Mesenteric fat pad (tissue), 1 donor: Measurements from ENCODE around the gene SMIM24. TPM values are rescaled to one million over a fixed set of nuclear protein-coding genes. Genes with fewer than 3 reads are reported as not detected.

Experiments used
- DNase-seq: peaks from one replicate; pipeline ENCODE4 v3.0.0-alpha.2; 2020; ENCODE audit warnings: low spot score
- total RNA-seq: library from RNA; stranded (reverse); fragmentation: NEBNext Ultra II Directional; extraction: Animal tissue kit (Norgen Biotek cat#: 25700); gene quantifications from one replicate; pipeline ENCODE4 v1.2.1, GENCODE V29; 2021
- donor health status: DM: yes; HTN: yes; CAD: no.

SMIM24 gene
- total RNA-seq, 1 donor from 2014 or later, result 0.42 TPM

DNA sequence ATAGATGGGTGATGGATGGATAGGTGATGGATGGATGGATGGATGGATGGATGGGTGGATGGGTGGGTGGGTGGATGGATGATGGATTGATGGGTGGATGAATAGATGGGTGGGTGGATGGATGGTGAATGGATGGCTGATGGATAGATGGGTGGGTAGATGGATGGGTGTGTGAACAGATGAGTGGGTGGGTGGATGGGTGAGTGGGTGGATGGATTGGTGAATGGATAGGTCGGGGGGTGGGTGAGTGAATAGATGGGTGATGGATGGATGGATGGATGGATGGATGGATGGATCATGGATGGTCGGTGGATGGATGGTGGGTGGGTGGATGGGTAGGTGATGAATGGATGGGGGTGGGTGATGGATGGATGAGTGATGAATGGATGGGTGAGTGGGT is 3.5 kb downstream of the SMIM24 start:
- DNase-seq, result no peak

DNA sequence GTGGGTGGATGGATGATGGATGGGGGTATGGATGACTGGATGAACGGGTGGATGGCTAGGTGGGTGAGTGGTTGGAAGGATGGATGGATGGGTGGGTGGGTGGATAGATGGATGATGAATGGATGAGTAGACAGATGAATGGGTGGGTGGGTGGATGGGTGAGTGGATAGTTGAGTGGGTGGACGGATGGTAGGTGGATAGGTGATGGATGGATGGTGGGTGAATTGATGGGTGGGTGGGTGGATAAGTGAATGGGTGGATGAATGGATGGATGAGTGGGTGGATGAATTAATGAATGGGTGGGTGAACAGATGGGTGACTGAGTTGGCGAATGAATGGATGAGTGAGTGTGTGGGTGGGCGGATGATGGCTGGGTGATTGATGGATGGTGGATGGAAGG is 4.9 kb downstream of the SMIM24 start:
- DNase-seq, result no peak

DNA sequence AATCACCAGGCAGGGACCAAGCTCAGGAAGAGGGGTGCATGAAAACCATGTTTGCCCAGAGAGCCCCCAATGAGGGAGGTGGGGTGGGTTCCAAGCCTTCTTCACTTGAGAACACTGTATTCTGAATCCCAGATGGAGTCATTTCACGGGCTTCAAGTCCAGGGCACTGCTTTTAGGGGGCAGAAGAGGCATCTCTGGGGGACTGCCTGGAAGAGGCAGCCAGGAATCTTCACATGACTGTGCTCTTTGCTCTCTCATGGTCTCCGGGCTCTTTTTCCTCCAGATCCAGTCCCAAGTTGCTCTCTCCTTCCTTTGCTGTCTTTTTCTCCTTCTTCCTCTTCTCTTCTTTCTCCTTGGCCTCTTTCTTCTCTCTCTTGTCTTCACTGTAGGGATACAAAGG is 5.7 kb downstream of the SMIM24 start:
- no peak for DNase-seq

- DNase-seq, result no peak
Measured at GRCh38 chr19:3474010-3474409, 6.3 kb downstream of the SMIM24 start.

- DNase-seq, result no peak
Measured at GRCh38 chr19:3471954-3472655, 8.2 kb downstream of the SMIM24 start.

DNA sequence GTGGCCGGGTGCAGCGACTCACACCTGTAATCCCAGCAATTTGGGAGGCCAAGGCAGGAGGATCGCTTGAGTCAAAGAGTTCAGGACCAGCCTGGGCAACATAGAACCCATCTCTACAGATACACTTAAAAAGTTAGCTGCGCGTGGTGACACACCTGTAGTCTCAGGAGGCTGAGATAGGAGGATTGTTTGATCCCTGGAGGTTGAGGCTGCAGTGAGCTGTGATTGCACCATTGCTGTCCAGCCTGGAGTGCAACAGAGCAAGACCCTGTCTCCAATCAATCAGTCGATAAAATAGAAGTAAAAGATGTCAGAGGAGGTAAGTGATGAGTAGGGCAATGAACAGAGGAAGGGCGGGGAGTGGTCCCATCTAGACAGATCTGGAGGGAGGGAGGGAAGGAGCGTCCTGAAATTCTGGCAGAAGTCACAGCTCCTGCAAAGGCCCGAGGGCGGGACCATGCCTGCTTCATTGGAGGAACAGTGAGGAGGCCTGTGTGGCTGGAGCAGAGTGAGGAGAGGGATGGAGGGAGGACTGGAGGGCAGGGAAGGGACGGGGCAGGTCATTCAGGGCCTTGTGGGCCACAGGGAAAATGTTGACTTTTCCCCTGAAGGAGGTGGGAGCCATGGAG is 9.7 kb downstream of the SMIM24 start:
- DNase-seq, result no peak

DNA sequence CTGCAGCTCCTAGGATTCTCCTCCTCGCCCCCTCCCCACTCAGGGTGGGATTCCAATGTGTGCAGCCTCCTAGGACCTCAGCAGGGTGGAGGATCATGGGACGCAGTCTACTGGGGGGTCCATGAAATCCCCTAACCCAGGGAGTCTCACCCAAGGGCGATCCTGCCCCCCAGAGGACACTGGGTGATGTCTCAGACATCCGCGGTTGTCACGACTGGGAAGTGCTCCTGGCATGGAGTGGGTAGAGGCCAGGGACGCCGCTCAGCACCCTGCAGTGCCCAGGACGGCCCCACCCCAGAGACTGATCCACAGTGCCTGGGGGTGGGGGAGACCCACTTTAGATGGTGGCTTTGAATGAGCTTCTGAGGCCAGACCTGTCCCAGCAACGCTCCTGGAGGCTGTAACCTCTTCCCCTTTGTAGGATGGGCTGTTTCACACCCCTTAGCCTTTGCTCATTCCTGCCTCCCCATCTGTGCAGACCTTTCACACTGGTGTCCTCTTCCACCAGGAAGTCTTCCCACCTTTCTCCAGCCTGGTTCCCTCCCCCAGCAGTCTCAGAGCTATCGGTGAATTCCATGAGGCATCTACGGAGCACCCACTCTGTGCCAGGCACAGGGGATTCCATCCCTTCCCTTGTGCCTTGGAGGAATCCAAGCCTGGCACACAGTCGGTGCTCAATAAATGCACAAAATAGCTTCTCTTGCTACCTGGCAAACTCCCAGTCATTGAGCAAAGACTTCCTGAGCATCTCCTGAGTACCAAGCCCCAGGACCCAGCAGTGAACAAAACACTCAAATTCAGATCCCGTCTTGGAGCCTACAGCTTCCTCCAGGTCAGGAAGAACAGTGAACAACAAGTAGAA is 10.5 kb downstream of the SMIM24 start:
- DNase-seq, result no peak

GRCh38 chr19:3468211-3468610 is 12.1 kb downstream of the SMIM24 start:
- no peak for DNase-seq

DNA sequence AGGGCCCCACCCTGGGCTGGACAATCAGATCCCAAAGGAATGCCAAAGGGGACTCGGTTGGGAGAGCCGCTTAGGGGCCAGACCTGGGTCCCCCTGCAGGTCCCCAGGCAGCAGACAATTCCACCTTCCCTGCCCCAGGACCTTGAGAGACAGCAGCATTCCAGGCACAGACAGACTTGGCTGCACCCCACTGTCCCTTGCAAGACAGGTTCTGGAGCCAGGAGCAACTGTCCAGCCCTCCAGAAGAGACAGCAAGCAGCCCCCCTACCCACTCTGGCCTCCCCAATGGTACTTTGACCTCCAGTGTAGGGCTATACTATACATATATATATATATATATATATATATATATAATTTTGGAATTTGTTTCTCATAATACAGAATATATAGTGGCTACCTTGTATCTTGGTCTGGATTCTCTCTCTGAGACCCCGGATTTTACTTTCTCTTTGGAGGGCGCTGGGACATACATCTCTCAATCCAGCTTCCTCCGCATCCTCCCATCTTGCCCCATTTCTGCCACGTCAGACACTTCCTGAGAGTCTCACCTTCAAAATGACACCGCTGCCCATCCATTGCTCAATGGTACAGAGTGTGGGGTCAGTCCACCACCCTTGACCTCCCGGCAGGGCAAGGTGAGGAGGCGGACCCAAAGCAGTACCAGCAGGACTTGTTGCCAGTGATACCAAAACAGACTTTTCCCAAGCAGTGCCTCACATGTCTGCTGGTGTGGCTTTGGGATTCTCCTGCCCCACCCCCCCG is 12.7 kb downstream of the SMIM24 start:
- DNase-seq, result no peak

DNA sequence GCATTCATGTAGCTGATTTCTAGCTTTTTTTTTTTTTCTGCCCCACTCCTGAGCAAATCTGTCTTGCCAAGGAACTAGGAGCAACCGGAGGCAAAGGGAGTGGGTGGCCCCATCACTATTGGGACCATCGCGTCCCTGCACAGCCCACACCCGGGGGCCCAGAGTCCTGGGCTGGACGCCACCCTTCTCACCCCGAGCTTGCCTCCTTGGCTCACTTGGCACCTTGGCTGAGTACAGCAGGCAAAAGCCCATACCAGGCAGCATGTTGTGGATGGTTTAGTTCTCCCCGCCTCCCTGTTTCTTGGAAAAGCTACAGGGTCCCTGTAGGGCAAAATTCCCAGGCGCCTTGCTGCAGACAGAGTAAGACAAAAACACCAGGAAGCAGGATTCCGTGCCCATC is 13.7 kb downstream of the SMIM24 start:
- no peak for DNase-seq

- DNase-seq, result no peak
Measured at GRCh38 chr19:3465552-3465951, 14.8 kb downstream of the SMIM24 start.

- DNase-seq, result no peak
Measured at GRCh38 chr19:3464587-3465235, 15.6 kb downstream of the SMIM24 start.

- DNase-seq, result no peak
Measured at GRCh38 chr19:3463714-3464586, 16.4 kb downstream of the SMIM24 start.

- no peak for DNase-seq
Measured at GRCh38 chr19:3462991-3463713, 17.2 kb downstream of the SMIM24 start.

DNA sequence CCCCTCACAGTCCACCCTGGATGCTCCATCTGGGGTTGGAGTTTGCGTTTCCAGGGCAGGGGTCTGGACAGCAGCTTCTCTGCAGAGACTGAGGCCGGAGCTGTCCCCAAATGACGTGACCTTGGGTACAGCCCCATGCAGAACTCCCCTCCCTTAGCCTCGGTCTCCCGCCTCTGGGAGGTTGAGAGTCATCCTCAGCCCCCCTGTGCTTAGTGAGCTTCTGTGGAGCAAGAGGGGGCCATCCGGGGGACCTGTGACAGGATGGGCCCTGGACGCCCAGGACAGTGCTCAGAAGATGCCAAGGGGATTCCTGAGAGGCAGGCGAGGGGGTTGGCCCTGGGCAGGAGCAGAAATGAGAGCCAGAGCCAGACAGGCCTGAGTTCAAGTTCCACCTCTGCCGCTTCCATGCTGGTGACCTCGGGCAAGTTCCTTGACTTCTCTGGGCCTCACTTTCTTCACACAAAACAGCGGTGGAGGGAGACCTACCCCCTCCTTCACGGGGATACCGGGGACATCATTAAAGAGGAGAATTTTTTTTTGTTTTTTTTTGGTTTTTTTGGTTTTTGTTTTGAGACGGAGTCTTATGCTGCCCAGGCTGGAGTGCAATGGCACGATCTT is 20.3 kb downstream of the SMIM24 start:
- no peak for DNase-seq

- no peak for DNase-seq
Measured at GRCh38 chr19:3459089-3459881, 21.0 kb downstream of the SMIM24 start.

GRCh38 chr19:3458229-3459088 is 21.9 kb downstream of the SMIM24 start:
- DNase-seq, result no peak
